GM23338 (cell line): Measurements from ENCODE around the gene C1orf174. TPM values are rescaled to one million over a fixed set of nuclear protein-coding genes. Genes with fewer than 3 reads are reported as not detected.

Experiments
- ATAC-seq: fragments of 200-7000 bp; cut with Tn5 transposase; 3 replicates; pipeline ENCODE4 v1.9.1; 2020
- DNase-seq: peaks from one replicate; pipeline ENCODE4 v3.0.0-alpha.2; 2015; ENCODE audit warnings: low spot score
- H2AFZ ChIP-seq: fragments of 200-600 bp; sonication (generic); 2 replicates; pipeline ENCODE4 v1.8.0; 2016; ENCODE audit warnings: antibody characterized with exemption, mild to moderate bottlenecking, moderate library complexity
- H3F3A ChIP-seq: fragments of 200-600 bp; sonication (generic); replicated peaks from 2 replicates; pipeline ENCODE4 v1.8.0; 2017; ENCODE audit warnings: antibody characterized with exemption, mixed run types, low read depth
- H3K27ac ChIP-seq: fragments of 200-600 bp; sonication (generic); 2 replicates; pipeline ENCODE4 v1.6.1; 2016; ENCODE audit warnings: low read depth
- H3K27me3 ChIP-seq: fragments of 200-600 bp; sonication (generic); 2 replicates; pipeline ENCODE4 v1.8.0; 2016; ENCODE audit warnings: mild to moderate bottlenecking, mixed run types, moderate library complexity; ENCODE audit not compliant: insufficient read depth
- H3K36me3 ChIP-seq: fragments of 200-600 bp; sonication (generic); 2 replicates; pipeline ENCODE4 v1.8.0; 2016; ENCODE audit warnings: mild to moderate bottlenecking; ENCODE audit not compliant: insufficient read depth
- H3K4me1 ChIP-seq: fragments of 200-600 bp; sonication (generic); 2 replicates; pipeline ENCODE4 v1.8.0; 2016; ENCODE audit warnings: mild to moderate bottlenecking, moderate library complexity; ENCODE audit not compliant: insufficient read depth
- H3K4me2 ChIP-seq: fragments of 200-600 bp; sonication (generic); 2 replicates; pipeline ENCODE4 v1.7.1; 2017; ENCODE audit warnings: mixed run types
- H3K4me3 ChIP-seq: fragments of 200-600 bp; sonication (generic); 2 replicates; pipeline ENCODE4 v1.6.1; 2016; ENCODE audit warnings: mixed run types
- H3K79me2 ChIP-seq: fragments of 200-600 bp; sonication (generic); replicated peaks from 2 replicates; pipeline ENCODE4 v1.8.0; 2017; ENCODE audit warnings: mild to moderate bottlenecking; ENCODE audit not compliant: insufficient read depth
- H3K9me2 ChIP-seq: fragments of 200-600 bp; sonication (generic); 2 replicates; pipeline ENCODE4 v1.8.0; 2017; ENCODE audit not compliant: insufficient read depth
- H4K20me1 ChIP-seq: fragments of 200-600 bp; sonication (generic); replicated peaks from 2 replicates; pipeline ENCODE4 v1.8.0; 2017; ENCODE audit warnings: mild to moderate bottlenecking; ENCODE audit not compliant: insufficient read depth
- H3K27ac Mint-ChIP-seq: 2 replicates; pipeline ENCODE4 v1.8.0; 2020; ENCODE audit warnings: inconsistent platforms, mild to moderate bottlenecking, moderate library complexity, mixed read lengths
- H3K27me3 Mint-ChIP-seq: 3 replicates; pipeline ENCODE4 v1.8.0; 2022; ENCODE audit warnings: low read depth, mild to moderate bottlenecking, moderate library complexity, mixed read lengths, inconsistent platforms; ENCODE audit not compliant: insufficient read depth, poor library complexity
- H3K36me3 Mint-ChIP-seq: 3 replicates; pipeline ENCODE4 v1.8.0; 2021; ENCODE audit warnings: low read depth, mild to moderate bottlenecking, inconsistent platforms, moderate library complexity, mixed read lengths
- H3K4me1 Mint-ChIP-seq: 3 replicates; pipeline ENCODE4 v1.8.0; 2020; ENCODE audit warnings: mild to moderate bottlenecking, inconsistent platforms, mixed read lengths
- H3K4me3 Mint-ChIP-seq: 3 replicates; pipeline ENCODE4 v1.8.0; 2021; ENCODE audit warnings: moderate library complexity, mild to moderate bottlenecking, inconsistent platforms, mixed read lengths
- H3K9me3 Mint-ChIP-seq: 3 replicates; pipeline ENCODE4 v1.8.0; 2020; ENCODE audit warnings: moderate library complexity, mild to moderate bottlenecking, inconsistent platforms, mixed read lengths
- CREB1 ChIP-seq: fragments of 250-450 bp; sonication (Bioruptor Pico); IDR thresholded peaks from 2 replicates; pipeline ENCODE4 v1.5.0; 2020; ENCODE audit warnings: low read depth, mild to moderate bottlenecking, moderate library complexity
- EZH2 ChIP-seq: fragments of 200-600 bp; sonication (generic); IDR thresholded peaks from one replicate; pipeline ENCODE4 v1.8.0; 2017; ENCODE audit warnings: antibody characterized with exemption, mild to moderate bottlenecking, low read depth; ENCODE audit not compliant: unreplicated experiment
- EZH2phosphoT487 ChIP-seq: fragments of 200-600 bp; sonication (generic); IDR thresholded peaks from one replicate; pipeline ENCODE4 v1.8.1; 2018; ENCODE audit warnings: antibody characterized with exemption; ENCODE audit not compliant: unreplicated experiment
- JUNB ChIP-seq: IDR thresholded peaks from one replicate; pipeline ENCODE4 v1.6.1; 2016; ENCODE audit warnings: antibody characterized with exemption; ENCODE audit not compliant: unreplicated experiment
- NANOG ChIP-seq: IDR thresholded peaks from 2 replicates; pipeline ENCODE4 v1.6.1; 2016; ENCODE audit warnings: antibody characterized with exemption, borderline replicate concordance
- POLR2AphosphoS5 ChIP-seq: IDR thresholded peaks from 2 replicates; pipeline ENCODE4 v1.6.1; 2016; ENCODE audit warnings: antibody characterized with exemption, low read depth
- STAT1 ChIP-seq: IDR thresholded peaks from one replicate; pipeline ENCODE4 v1.6.1; 2016; ENCODE audit warnings: antibody characterized with exemption; ENCODE audit not compliant: unreplicated experiment
- ZNF114 ChIP-seq: fragments of 250-450 bp; sonication (Bioruptor Pico); IDR thresholded peaks from 2 replicates; pipeline ENCODE4 v1.5.0; 2020; ENCODE audit warnings: mild to moderate bottlenecking, moderate library complexity
- ZNF331 ChIP-seq: fragments of 250-450 bp; sonication (Bioruptor Pico); IDR thresholded peaks from 2 replicates; pipeline ENCODE4 v1.5.0; 2020; ENCODE audit warnings: low read depth, mild to moderate bottlenecking, moderate library complexity
- polyA plus RNA-seq: library from polyadenylated mRNA; unstranded; fragments of >200 nt; fragmentation: Nextera tagmentation; extraction: Ambion mirVana; gene quantifications from 2 replicates; pipeline ENCODE4 v1.2.1, GENCODE V29; 2016
- total RNA-seq: library from RNA; depleted of rRNA; stranded (reverse); fragments of >200 nt; shearing (Covaris generic); gene quantifications from 2 replicates; pipeline ENCODE4 v1.2.3, GENCODE V29; 2014
- TF ChIP-seq, protein P1 (sequence below): fragments of 250-450 bp; sonication (Bioruptor Pico); IDR thresholded peaks from 2 replicates; pipeline ENCODE4 v1.5.0; 2020; ENCODE audit warnings: mild to moderate bottlenecking, moderate library complexity
- TF ChIP-seq, protein P2 (sequence below): IDR thresholded peaks from one replicate; pipeline ENCODE4 v1.6.1; 2018; ENCODE audit warnings: antibody characterized with exemption; ENCODE audit not compliant: unreplicated experiment
- TF ChIP-seq, protein P3 (sequence below): IDR thresholded peaks from 2 replicates; pipeline ENCODE4 v1.6.1; 2016; ENCODE audit warnings: antibody characterized with exemption
- TF ChIP-seq, protein P4 (sequence below), 2 experiments: fragments of 200-600 bp in 1 of 2; sonication (generic) in 1 of 2; conservative IDR thresholded peaks; 2 replicates each; pipeline versions ENCODE4 v1.5.1 to v1.6.1; 2016 to 2017; ENCODE audit warnings: antibody characterized with exemption in 2 of 2, low read depth in 2 of 2, mild to moderate bottlenecking in 2 of 2, moderate library complexity in 1 of 2

Gene C1orf174
- total and polyA plus RNA-seq, 2 experiments from 2014 or later = 28.5 to 28.7 TPM

DNA sequence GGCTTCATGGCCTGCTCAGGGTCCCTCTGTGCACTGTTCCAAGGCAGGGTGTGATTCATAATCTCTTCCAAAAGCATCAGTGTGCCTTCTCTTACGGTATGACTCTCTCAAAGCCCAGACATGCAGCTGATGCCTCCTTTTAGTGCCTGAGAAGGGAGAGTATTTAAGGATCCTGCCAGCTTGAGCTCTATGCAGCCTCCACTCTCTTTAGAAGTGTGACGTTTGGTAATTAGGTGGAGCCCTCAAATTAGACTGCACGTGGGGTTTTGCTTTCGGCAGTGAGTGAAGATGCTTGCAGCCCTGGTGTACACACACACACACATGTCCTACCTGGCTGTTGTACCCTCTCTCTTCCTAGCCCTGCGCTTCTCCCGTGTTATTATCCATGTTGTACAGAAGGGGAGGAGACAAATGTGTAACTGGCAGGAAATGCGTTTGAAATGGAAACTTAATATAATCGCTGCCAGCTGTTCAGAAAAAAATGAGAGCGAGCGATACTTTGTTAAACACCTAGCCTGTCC is 2.6 kb upstream of the C1orf174 start:
- peaks cover 10% of the 10 kb centered on the region for H3K27me3 Mint-ChIP-seq
- peaks cover 3% of the 10 kb centered on the region; the same call in 2 of the 3 replicates for H3K36me3 Mint-ChIP-seq
- H3K79me2 ChIP-seq = peaks cover 18% of the 10 kb centered on the region
- peaks cover 3% of the 10 kb centered on the region; the same call in 1 of the 2 replicates for H3F3A ChIP-seq
- H3K4me1 Mint-ChIP-seq = peaks cover 25% of the 10 kb centered on the region
- H3K4me3 Mint-ChIP-seq = no peak overlapping the region
- 0 out of 2 replicates have a peak, but pooled peaks cover 4% of the 10 kb centered on the region for H3K4me1 ChIP-seq
- no peak for ATAC-seq
- H4K20me1 ChIP-seq = no peaks in the 10 kb centered on the region
- no peak overlapping the region for H3K4me3 ChIP-seq
- DNase-seq = no peak
- H3K4me2 ChIP-seq = no peak overlapping the region
- H3K27ac ChIP-seq = no peak overlapping the region
- no peak overlapping the region for H2AFZ ChIP-seq
- no peak overlapping the region for H3K27ac Mint-ChIP-seq
- H3K27me3 ChIP-seq = no peaks in the 10 kb centered on the region
- TF ChIP-seq CREB1 (CRISPR knock-in tag) (no peak), EZH2 (no peak), POLR2AphosphoS5 (no peak), EZH2phosphoT487 (no peak), ZNF114 (CRISPR knock-in tag) (no peak), JUNB (no peak), STAT1 (no peak), ZNF331 (CRISPR knock-in tag) (no peak), NANOG (no peak)
- TF ChIP-seq, protein P1, sequence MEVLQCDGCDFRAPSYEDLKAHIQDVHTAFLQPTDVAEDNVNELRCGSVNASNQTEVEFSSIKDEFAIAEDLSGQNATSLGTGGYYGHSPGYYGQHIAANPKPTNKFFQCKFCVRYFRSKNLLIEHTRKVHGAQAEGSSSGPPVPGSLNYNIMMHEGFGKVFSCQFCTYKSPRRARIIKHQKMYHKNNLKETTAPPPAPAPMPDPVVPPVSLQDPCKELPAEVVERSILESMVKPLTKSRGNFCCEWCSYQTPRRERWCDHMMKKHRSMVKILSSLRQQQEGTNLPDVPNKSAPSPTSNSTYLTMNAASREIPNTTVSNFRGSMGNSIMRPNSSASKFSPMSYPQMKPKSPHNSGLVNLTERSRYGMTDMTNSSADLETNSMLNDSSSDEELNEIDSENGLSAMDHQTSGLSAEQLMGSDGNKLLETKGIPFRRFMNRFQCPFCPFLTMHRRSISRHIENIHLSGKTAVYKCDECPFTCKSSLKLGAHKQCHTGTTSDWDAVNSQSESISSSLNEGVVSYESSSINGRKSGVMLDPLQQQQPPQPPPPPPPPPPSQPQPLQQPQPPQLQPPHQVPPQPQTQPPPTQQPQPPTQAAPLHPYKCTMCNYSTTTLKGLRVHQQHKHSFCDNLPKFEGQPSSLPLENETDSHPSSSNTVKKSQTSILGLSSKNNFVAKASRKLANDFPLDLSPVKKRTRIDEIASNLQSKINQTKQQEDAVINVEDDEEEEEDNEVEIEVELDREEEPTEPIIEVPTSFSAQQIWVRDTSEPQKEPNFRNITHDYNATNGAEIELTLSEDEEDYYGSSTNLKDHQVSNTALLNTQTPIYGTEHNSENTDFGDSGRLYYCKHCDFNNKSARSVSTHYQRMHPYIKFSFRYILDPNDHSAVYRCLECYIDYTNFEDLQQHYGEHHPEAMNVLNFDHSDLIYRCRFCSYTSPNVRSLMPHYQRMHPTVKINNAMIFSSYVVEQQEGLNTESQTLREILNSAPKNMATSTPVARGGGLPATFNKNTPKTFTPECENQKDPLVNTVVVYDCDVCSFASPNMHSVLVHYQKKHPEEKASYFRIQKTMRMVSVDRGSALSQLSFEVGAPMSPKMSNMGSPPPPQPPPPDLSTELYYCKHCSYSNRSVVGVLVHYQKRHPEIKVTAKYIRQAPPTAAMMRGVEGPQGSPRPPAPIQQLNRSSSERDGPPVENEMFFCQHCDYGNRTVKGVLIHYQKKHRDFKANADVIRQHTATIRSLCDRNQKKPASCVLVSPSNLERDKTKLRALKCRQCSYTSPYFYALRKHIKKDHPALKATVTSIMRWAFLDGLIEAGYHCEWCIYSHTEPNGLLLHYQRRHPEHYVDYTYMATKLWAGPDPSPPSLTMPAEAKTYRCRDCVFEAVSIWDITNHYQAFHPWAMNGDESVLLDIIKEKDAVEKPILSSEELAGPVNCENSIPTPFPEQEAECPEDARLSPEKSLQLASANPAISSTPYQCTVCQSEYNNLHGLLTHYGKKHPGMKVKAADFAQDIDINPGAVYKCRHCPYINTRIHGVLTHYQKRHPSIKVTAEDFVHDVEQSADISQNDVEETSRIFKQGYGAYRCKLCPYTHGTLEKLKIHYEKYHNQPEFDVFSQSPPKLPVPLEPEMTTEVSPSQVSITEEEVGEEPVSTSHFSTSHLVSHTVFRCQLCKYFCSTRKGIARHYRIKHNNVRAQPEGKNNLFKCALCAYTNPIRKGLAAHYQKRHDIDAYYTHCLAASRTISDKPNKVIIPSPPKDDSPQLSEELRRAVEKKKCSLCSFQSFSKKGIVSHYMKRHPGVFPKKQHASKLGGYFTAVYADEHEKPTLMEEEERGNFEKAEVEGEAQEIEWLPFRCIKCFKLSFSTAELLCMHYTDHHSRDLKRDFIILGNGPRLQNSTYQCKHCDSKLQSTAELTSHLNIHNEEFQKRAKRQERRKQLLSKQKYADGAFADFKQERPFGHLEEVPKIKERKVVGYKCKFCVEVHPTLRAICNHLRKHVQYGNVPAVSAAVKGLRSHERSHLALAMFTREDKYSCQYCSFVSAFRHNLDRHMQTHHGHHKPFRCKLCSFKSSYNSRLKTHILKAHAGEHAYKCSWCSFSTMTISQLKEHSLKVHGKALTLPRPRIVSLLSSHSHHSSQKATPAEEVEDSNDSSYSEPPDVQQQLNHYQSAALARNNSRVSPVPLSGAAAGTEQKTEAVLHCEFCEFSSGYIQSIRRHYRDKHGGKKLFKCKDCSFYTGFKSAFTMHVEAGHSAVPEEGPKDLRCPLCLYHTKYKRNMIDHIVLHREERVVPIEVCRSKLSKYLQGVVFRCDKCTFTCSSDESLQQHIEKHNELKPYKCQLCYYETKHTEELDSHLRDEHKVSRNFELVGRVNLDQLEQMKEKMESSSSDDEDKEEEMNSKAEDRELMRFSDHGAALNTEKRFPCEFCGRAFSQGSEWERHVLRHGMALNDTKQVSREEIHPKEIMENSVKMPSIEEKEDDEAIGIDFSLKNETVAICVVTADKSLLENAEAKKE (CRISPR knock-in tag) = no peak
- TF ChIP-seq, protein P2, sequence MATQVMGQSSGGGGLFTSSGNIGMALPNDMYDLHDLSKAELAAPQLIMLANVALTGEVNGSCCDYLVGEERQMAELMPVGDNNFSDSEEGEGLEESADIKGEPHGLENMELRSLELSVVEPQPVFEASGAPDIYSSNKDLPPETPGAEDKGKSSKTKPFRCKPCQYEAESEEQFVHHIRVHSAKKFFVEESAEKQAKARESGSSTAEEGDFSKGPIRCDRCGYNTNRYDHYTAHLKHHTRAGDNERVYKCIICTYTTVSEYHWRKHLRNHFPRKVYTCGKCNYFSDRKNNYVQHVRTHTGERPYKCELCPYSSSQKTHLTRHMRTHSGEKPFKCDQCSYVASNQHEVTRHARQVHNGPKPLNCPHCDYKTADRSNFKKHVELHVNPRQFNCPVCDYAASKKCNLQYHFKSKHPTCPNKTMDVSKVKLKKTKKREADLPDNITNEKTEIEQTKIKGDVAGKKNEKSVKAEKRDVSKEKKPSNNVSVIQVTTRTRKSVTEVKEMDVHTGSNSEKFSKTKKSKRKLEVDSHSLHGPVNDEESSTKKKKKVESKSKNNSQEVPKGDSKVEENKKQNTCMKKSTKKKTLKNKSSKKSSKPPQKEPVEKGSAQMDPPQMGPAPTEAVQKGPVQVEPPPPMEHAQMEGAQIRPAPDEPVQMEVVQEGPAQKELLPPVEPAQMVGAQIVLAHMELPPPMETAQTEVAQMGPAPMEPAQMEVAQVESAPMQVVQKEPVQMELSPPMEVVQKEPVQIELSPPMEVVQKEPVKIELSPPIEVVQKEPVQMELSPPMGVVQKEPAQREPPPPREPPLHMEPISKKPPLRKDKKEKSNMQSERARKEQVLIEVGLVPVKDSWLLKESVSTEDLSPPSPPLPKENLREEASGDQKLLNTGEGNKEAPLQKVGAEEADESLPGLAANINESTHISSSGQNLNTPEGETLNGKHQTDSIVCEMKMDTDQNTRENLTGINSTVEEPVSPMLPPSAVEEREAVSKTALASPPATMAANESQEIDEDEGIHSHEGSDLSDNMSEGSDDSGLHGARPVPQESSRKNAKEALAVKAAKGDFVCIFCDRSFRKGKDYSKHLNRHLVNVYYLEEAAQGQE = no peak
- TF ChIP-seq, protein P3, sequence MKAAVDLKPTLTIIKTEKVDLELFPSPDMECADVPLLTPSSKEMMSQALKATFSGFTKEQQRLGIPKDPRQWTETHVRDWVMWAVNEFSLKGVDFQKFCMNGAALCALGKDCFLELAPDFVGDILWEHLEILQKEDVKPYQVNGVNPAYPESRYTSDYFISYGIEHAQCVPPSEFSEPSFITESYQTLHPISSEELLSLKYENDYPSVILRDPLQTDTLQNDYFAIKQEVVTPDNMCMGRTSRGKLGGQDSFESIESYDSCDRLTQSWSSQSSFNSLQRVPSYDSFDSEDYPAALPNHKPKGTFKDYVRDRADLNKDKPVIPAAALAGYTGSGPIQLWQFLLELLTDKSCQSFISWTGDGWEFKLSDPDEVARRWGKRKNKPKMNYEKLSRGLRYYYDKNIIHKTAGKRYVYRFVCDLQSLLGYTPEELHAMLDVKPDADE = no peak
- TF ChIP-seq, protein P4, sequence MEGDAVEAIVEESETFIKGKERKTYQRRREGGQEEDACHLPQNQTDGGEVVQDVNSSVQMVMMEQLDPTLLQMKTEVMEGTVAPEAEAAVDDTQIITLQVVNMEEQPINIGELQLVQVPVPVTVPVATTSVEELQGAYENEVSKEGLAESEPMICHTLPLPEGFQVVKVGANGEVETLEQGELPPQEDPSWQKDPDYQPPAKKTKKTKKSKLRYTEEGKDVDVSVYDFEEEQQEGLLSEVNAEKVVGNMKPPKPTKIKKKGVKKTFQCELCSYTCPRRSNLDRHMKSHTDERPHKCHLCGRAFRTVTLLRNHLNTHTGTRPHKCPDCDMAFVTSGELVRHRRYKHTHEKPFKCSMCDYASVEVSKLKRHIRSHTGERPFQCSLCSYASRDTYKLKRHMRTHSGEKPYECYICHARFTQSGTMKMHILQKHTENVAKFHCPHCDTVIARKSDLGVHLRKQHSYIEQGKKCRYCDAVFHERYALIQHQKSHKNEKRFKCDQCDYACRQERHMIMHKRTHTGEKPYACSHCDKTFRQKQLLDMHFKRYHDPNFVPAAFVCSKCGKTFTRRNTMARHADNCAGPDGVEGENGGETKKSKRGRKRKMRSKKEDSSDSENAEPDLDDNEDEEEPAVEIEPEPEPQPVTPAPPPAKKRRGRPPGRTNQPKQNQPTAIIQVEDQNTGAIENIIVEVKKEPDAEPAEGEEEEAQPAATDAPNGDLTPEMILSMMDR (conservative IDR thresholded peaks at IDR 0.05; ENCODE audit: low read depth in 2 of 2) = no peak
- no peaks in the 10 kb centered on the region for H3K9me2 ChIP-seq
- peaks cover 8% of the 10 kb centered on the region; the same call in 2 of the 3 replicates for H3K9me3 Mint-ChIP-seq
- no peaks in the 10 kb centered on the region for H3K36me3 ChIP-seq
